ENCODE measurements around the gene LSM10. TPM values are rescaled to one million over a fixed set of nuclear protein-coding genes. Genes with fewer than 3 reads are reported as not detected.

LSM10 gene
- total and polyA plus RNA-seq, 9 donors, result 20.0 to 49.3 (median 37.8) TPM

DNA sequence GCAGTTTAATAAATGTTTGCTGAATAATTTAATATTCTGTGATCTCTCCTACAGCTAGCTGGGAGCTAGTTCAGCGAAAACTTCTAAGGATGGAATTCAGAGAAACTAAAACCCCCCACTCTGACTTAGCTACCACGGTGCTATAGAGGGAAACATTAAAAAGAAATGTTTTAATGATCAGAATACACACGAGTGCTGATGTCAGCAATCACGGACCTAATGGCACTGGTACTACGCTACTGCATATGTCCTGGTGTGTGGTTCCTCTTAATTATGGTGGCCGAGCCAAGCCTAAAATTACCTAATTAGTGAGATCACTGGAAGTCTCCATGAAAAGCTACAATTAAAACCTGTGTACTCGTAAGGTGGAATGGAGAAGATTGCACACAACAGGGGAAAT lies 23.9 kb upstream of the LSM10 start:
- H3K4me1 ChIP-seq (ENCODE audit: insufficient read depth), result peaks cover 1% of the 10 kb centered on the region
- intact Hi-C loops (cut with DNase I), result loop anchor here in 2 of 4 donors (5.0 to 10.0 kb wide), 3 partner anchors 79 to 317 kb away; partner anchors contain the start of gene MAP7D1 (in 1 of the 2)
- H3K27ac ChIP-seq, result no peak overlapping the region
- DNase-seq, result no peak
- no peak overlapping the region for H3K4me3 ChIP-seq
- H3K27me3 ChIP-seq, result no peaks in the 10 kb centered on the region
- TF ChIP-seq EP300 (IDR thresholded peaks at IDR 0.05) (no peak), POLR2A (IDR thresholded peaks at IDR 0.05) (no peak)
- TF ChIP-seq, protein P1, sequence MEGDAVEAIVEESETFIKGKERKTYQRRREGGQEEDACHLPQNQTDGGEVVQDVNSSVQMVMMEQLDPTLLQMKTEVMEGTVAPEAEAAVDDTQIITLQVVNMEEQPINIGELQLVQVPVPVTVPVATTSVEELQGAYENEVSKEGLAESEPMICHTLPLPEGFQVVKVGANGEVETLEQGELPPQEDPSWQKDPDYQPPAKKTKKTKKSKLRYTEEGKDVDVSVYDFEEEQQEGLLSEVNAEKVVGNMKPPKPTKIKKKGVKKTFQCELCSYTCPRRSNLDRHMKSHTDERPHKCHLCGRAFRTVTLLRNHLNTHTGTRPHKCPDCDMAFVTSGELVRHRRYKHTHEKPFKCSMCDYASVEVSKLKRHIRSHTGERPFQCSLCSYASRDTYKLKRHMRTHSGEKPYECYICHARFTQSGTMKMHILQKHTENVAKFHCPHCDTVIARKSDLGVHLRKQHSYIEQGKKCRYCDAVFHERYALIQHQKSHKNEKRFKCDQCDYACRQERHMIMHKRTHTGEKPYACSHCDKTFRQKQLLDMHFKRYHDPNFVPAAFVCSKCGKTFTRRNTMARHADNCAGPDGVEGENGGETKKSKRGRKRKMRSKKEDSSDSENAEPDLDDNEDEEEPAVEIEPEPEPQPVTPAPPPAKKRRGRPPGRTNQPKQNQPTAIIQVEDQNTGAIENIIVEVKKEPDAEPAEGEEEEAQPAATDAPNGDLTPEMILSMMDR (IDR thresholded peaks at IDR 0.05), result no peak
- H3K36me3 ChIP-seq, result no peaks in the 10 kb centered on the region
- whole genome bisulfite sequencing, 3 donors, result 82 to 85% (median 83%) methylated on average over 7 of the region's 7 CpGs
- H3K9me3 ChIP-seq, result no peaks in the 10 kb centered on the region

DNA sequence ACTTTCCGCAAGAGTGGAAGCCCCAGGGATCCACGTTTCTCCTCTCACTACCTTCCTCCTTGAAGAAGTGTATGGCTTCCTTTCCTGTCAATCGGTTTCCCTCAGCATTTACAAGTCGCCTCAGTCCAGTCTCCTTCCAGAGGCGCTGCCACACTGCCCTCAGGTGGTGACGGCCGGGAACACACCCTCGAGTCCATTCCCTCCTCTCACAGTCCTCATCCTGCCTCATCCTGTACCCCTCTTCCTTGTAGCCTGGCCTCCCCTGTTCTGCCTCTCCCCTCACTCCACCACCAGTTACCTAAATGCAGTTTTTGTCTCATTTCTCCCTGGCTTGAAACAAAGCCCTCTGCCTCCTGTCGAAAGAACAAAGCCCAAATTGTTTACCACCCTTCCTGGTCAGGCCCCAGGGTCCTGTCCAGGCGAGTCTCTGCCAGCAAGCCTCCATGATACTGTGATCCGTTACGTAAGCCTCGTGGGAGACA lies 23.2 kb upstream of the LSM10 start:
- TF ChIP-seq, protein P1 (IDR thresholded peaks at IDR 0.05), result peak; percentile 74 to 82 (median 75)
- TF ChIP-seq EP300 (IDR thresholded peaks at IDR 0.05), result no peak
- no peak overlapping the region for H3K27ac ChIP-seq
- no peaks in the 10 kb centered on the region for H3K36me3 ChIP-seq
- no peaks in the 10 kb centered on the region for H3K27me3 ChIP-seq
- intact Hi-C loops (cut with DNase I), result loop anchor here in 2 of 4 donors (5.0 to 10.0 kb wide), 3 partner anchors 79 to 316 kb away; partner anchors contain the start of gene MAP7D1 (in 1 of the 2)
- 14 to 18% (median 18%) methylated on average over 13 of the region's 13 CpGs for WGBS, 3 donors
- peaks cover 1% of the 10 kb centered on the region for H3K4me1 ChIP-seq (ENCODE audit: insufficient read depth)
- peak; percentile 77 to 94 (median 91) for DNase-seq
- H3K9me3 ChIP-seq, result no peaks in the 10 kb centered on the region
- H3K4me3 ChIP-seq, result no peak overlapping the region

DNA sequence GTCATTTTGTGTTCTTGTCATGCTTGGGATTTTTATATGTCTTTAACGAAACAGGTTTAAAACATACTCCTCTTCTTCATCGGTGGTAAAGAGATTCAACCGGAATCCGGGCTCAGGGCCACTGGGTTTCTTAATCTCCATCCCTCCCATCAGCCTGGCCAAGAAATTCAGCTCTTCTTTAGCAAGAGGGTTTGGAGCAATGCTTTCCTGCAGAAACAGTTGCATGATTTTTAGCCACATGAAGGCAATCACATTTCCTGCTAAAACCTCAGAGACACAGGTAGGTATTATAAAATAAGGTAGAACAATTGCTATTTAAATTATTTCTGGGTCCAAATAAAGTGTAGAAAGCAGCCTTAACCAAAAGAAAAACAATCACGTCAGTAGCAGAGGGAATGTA lies 22.7 kb upstream of the LSM10 start:
- Histone ChIP-seq H3K4me3 (no peak overlapping the region), H3K27ac (no peak overlapping the region), H3K27me3 (no peaks in the 10 kb centered on the region), H3K36me3 (no peaks in the 10 kb centered on the region), H3K4me1 (ENCODE audit: insufficient read depth) (peaks cover 1% of the 10 kb centered on the region), H3K9me3 (no peaks in the 10 kb centered on the region)
- DNase-seq, result peak in 4 of 5 donors; percentile 40 to 63 (median 45)
- intact Hi-C loops (cut with DNase I), result loop anchor here in 2 of 4 donors (5.0 to 10.0 kb wide), 3 partner anchors 78 to 316 kb away; partner anchors contain the start of gene MAP7D1 (in 1 of the 2)
- TF ChIP-seq, protein P1 (IDR thresholded peaks at IDR 0.05), result no peak
- no peak for TF ChIP-seq EP300 (IDR thresholded peaks at IDR 0.05)
- no peak for TF ChIP-seq POLR2A (IDR thresholded peaks at IDR 0.05)
- 8 to 15% (median 9%) methylated on average over 5 of the region's 5 CpGs for WGBS, 3 donors

DNA sequence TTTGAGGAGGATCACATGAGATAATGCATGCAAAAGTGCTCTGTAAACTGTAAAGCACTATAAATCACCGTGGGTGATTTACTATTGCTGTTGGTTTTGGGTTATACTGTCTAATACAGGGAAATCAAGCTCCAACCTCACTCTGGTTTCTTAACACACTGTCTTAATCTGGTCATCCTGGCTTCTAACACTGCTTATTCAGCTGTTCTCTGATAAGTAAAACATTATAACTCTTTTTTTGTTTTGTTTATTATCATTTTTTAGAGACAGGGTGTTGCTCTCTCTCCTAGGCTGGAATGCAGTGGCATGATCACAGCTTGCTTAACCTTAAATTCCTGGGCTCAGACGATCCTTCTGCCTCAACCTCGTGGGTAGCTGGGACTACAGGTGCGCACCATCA lies 21.9 kb upstream of the LSM10 start:
- WGBS, 3 donors, result 19 to 33% (median 23%) methylated on average over 4 of the region's 4 CpGs
- no peak overlapping the region for H3K27ac ChIP-seq
- H3K4me3 ChIP-seq, result no peak overlapping the region
- intact Hi-C loops (cut with DNase I), result loop anchor here in 3 of 4 donors (10.0 kb wide), 2 partner anchors 75 to 325 kb away; no protein-coding TSS in a partner anchor
- no peaks in the 10 kb centered on the region for H3K36me3 ChIP-seq
- H3K27me3 ChIP-seq, result no peaks in the 10 kb centered on the region
- peak in 1 of 5 donors; percentile 32 for DNase-seq
- TF ChIP-seq POLR2A (IDR thresholded peaks at IDR 0.05) (no peak), EP300 (IDR thresholded peaks at IDR 0.05) (no peak)
- TF ChIP-seq, protein P1 (IDR thresholded peaks at IDR 0.05), result no peak
- no peaks in the 10 kb centered on the region for H3K9me3 ChIP-seq
- H3K4me1 ChIP-seq (ENCODE audit: insufficient read depth), result peaks cover 1% of the 10 kb centered on the region
